Spleen (tissue), 11 donors: ENCODE measurements around the gene NUP210. TPM values are rescaled to one million over a fixed set of nuclear protein-coding genes. Genes with fewer than 3 reads are reported as not detected.

ENCODE experiments used
- DNase-seq: peaks from one replicate; pipeline ENCODE4 v3.0.0-alpha.2; 2020
- H3K27ac ChIP-seq, 8 donors: fragments of 200-600 bp; sonication (generic) in 7 of 8; 1 replicate in 4 of 8; 2 replicates in 4 of 8; pipeline versions ENCODE4 v1.5.0 to v1.8.0; 2016 to 2021; ENCODE audit warnings: inconsistent platforms in 4 of 8, mild to moderate bottlenecking in 4 of 8, moderate library complexity in 1 of 8
- H3K27me3 ChIP-seq, 7 donors: fragments of 200-600 bp; sonication (generic) in 6 of 7; replicated peaks in 1 of 7; 1 replicate in 4 of 7; 2 replicates in 3 of 7; pipeline versions ENCODE4 v1.5.0 to v1.8.0; 2016 to 2021; ENCODE audit warnings: inconsistent platforms in 3 of 7, mild to moderate bottlenecking in 1 of 7
- H3K36me3 ChIP-seq, 6 donors: fragments of 200-600 bp; sonication (generic) in 5 of 6; 1 replicate in 4 of 6; 2 replicates in 2 of 6; pipeline versions ENCODE4 v1.5.0 to v1.8.0; 2016 to 2021; ENCODE audit warnings: inconsistent platforms in 2 of 6
- H3K4me1 ChIP-seq, 6 donors: fragments of 200-600 bp; sonication (generic) in 5 of 6; 1 replicate in 3 of 6; 2 replicates in 3 of 6; pipeline versions ENCODE4 v1.5.0 to v1.8.0; 2016 to 2021; ENCODE audit warnings: inconsistent platforms in 3 of 6
- H3K4me3 ChIP-seq, 8 donors: fragments of 200-600 bp; sonication (generic) in 7 of 8; 1 replicate in 4 of 8; 2 replicates in 4 of 8; pipeline versions ENCODE4 v1.5.0 to v1.8.0; 2016 to 2021; ENCODE audit warnings: inconsistent platforms in 4 of 8, mild to moderate bottlenecking in 4 of 8, moderate library complexity in 2 of 8
- H3K9me3 ChIP-seq, 8 donors: fragments of 200-600 bp; sonication (generic) in 7 of 8; 1 replicate in 4 of 8; 2 replicates in 4 of 8; pipeline versions ENCODE4 v1.5.0 to v1.8.0; 2016 to 2021; ENCODE audit warnings: inconsistent platforms in 4 of 8
- POLR2A ChIP-seq, 3 donors: fragments of 450-650 bp; IDR thresholded peaks; one replicate each; pipeline ENCODE4 v1.5.1; 2017; ENCODE audit warnings: antibody characterized with exemption in 3 of 3, mild to moderate bottlenecking in 1 of 3
- POLR2AphosphoS5 ChIP-seq, 3 donors: sonication (generic); formaldehyde crosslinking; IDR thresholded peaks; one replicate each; pipeline ENCODE4 v1.5.1; 2017; ENCODE audit warnings: antibody characterized with exemption in 3 of 3
- WGBS, 5 donors: extraction: QIAGEN DNeasy Blood & Tissue Kit in 3 of 5; methylation state at CpG; one replicate each; pipeline versions ENCODE4 v1.1.5 to v1.1.7; 2013 to 2018; 5-methylcytosine and 5-hydroxymethylcytosine counted together
- intact Hi-C: fragments of 100-400 bp; cut with DNase I; formaldehyde crosslinking; loops from one replicate; pipeline ENCODE4 v1.15.0; 2023; ENCODE audit warnings: low total_unique reads
- polyA plus RNA-seq, 3 donors: library from polyadenylated mRNA; stranded (reverse); fragments of 200-250 nt; gene quantifications; one replicate each; pipeline ENCODE4 v1.2.1, GENCODE V29; 2013
- total RNA-seq, 7 donors: library from RNA; depleted of rRNA in 3 of 7; stranded (reverse); fragments of >200 nt in 3 of 7; fragmentation: NEBNext Ultra II Directional in 4 of 7; extraction: Animal tissue kit (Norgen Biotek cat#: 25700) in 4 of 7; gene quantifications; one replicate each; pipeline versions ENCODE4 v1.1.0 to v1.2.1, GENCODE V29; 2016 to 2021
- TF ChIP-seq, protein P1 (sequence below), 11 experiments: fragments of 200-600 bp in 7 of 11; fragments of 450-650 bp in 4 of 11; sonication (generic) in 4 of 11; IDR thresholded peaks in 8 of 11; conservative IDR thresholded peaks in 3 of 11; 1 replicate in 7 of 11; 2 replicates in 4 of 11; pipeline versions ENCODE4 v1.4.0 to v1.8.0; 2016 to 2021; ENCODE audit warnings: antibody characterized with exemption in 11 of 11, inconsistent platforms in 4 of 11, mild to moderate bottlenecking in 1 of 11
- donor health status: healthy with polysubstance abuse.
- donor health status: DM: no; HTN: no; CAD: no; lungs with moderate emphysema.
- donor health status: DM: no; HTN: no; CAD: no.
- donor health status: Bipolar disorder and iron deficiency.
- donor health status: healthy.
- donor health status: DM: no; HTN: no; CAD: no.
- donor health status: DM: yes; HTN: yes; CAD: no.

The NUP210 gene
- total and polyA plus RNA-seq, 10 donors, result 20.1 to 76.8 (median 58.2) TPM

DNA sequence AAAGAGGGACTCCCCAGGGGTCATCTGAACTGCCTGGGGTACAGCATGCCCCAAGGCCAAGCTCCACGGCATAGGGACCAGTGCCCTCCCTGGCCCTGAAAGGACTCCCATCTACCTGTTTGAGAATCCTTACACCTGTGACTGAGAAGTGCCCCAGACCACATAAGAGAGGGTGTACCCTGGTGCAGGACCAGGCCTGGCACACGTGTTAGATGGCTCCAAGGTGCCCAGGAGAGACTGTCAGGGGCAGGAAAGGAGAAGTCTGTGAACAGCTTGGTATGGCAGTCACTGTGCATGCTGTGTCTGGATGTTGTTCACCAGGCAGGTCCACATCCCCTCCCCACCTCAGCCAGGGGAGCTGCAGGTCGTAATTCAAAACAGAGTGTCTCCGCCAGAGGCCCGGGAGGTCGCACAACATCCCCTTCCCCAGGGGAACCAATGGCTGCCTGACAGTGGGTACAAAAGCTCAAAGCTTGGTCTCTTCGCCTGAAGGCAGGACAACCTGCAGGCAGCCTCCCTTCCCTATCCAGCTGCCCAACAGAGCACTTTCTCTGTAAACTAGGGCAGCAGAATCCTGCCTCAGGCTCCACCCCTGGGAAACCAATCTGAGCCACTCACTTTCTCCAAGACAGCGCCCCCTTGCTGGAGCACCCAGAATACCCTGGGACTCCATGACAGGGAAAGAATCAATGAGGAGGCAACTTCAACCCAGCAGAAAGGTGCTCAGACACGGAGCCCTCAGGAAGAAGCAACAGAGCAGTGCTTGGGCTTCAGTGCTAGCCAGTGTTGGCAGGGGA is 3.9 kb downstream of the NUP210 start:
- Histone ChIP-seq H3K36me3 (no peaks in the 10 kb centered on the region), H3K4me1 (peaks cover 37 to 90% (median 77%) of the 10 kb centered on the region in 6 donors), H3K9me3 (no peaks in the 10 kb centered on the region), H3K27ac (peak overlapping the region; percentile 80 to 98 (median 92)), H3K4me3 (peak overlapping the region in 1 of 8 donors; percentile 60), H3K27me3 (peaks cover 0 to 14% (median 0%) of the 10 kb centered on the region in 7 donors)
- WGBS, 5 donors, result 41 to 63% (median 55%) methylated on average over 8 to 9 of the region's 9 CpGs
- intact Hi-C loops, result no loop called here
- no peak for DNase-seq
- no peak for TF ChIP-seq POLR2A (IDR thresholded peaks at IDR 0.05)
- TF ChIP-seq POLR2AphosphoS5 (IDR thresholded peaks at IDR 0.05), result no peak
- TF ChIP-seq, protein P1, sequence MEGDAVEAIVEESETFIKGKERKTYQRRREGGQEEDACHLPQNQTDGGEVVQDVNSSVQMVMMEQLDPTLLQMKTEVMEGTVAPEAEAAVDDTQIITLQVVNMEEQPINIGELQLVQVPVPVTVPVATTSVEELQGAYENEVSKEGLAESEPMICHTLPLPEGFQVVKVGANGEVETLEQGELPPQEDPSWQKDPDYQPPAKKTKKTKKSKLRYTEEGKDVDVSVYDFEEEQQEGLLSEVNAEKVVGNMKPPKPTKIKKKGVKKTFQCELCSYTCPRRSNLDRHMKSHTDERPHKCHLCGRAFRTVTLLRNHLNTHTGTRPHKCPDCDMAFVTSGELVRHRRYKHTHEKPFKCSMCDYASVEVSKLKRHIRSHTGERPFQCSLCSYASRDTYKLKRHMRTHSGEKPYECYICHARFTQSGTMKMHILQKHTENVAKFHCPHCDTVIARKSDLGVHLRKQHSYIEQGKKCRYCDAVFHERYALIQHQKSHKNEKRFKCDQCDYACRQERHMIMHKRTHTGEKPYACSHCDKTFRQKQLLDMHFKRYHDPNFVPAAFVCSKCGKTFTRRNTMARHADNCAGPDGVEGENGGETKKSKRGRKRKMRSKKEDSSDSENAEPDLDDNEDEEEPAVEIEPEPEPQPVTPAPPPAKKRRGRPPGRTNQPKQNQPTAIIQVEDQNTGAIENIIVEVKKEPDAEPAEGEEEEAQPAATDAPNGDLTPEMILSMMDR (IDR thresholded peaks at IDR 0.05 in 8 of 11, conservative IDR thresholded peaks at IDR 0.05 in 3 of 11), result peak in 2 of 11 experiments; percentile 33 to 35

DNA sequence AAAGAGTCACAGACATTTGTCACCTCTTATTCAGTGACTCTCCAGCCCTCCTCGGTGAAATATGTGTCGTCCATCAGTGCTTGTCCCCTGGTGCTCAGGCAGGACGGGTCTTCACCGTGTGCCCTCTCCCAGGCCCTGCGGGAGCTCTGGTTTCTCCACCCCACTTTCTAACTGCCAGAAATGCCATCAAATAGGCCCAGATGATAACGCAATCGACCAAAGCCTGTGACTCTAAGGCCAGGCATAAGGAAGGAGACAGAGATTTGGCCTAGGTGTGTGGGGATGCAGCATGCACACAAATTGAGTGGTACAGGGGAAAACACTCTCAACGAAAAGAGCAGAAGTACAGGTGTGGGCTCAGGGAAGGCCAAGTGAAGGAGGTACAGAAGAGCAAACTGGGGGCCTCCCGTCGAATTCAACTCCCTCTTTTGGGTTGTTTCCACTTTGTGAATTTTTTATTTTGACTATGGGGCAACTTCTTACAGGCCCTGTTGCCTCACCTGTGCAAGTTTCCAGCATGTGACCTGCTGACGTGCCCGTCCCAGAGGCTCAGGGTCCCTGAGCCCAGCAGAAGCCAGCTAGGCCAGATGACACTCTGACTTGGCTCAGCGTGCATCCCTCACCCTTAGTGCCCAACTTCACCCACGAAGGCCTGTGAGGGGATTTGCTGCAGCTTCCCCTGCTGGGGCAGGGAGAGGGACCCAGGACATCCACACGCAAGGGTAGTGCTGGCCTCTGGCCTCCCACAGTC is 4.7 kb downstream of the NUP210 start:
- Histone ChIP-seq H3K4me3 (peak overlapping the region in 1 of 8 donors; percentile 60), H3K9me3 (no peaks in the 10 kb centered on the region), H3K36me3 (no peaks in the 10 kb centered on the region), H3K27me3 (peaks cover 0 to 10% (median 0%) of the 10 kb centered on the region in 7 donors), H3K27ac (peak overlapping the region; percentile 80 to 98 (median 92)), H3K4me1 (peaks cover 36 to 88% (median 69%) of the 10 kb centered on the region in 6 donors)
- intact Hi-C loops, result no loop called here
- TF ChIP-seq, protein P1 (IDR thresholded peaks at IDR 0.05 in 8 of 11, conservative IDR thresholded peaks at IDR 0.05 in 3 of 11), result no peak
- TF ChIP-seq POLR2A (IDR thresholded peaks at IDR 0.05) (no peak), POLR2AphosphoS5 (IDR thresholded peaks at IDR 0.05) (no peak)
- DNase-seq, result no peak
- WGBS, 5 donors, result 41 to 75% (median 64%) methylated on average over 13 to 15 of the region's 15 CpGs

- Histone ChIP-seq H3K27me3 (peaks cover 0 to 2% (median 0%) of the 10 kb centered on the region in 7 donors), H3K4me1 (peaks cover 34 to 81% (median 64%) of the 10 kb centered on the region in 6 donors), H3K4me3 (peak overlapping the region in 5 of 8 donors; percentile 5 to 60 (median 17)), H3K36me3 (peaks cover 0 to 4% (median 0%) of the 10 kb centered on the region in 6 donors), H3K9me3 (peaks cover 0 to 3% (median 0%) of the 10 kb centered on the region in 8 donors), H3K27ac (peak overlapping the region; percentile 80 to 98 (median 92))
- peak; percentile 96 for DNase-seq
- intact Hi-C loops, result no loop called here
- TF ChIP-seq POLR2AphosphoS5 (IDR thresholded peaks at IDR 0.05) (peak; percentile 85 to 87 (median 85)), POLR2A (IDR thresholded peaks at IDR 0.05) (no peak)
- TF ChIP-seq, protein P1 (IDR thresholded peaks at IDR 0.05 in 8 of 11, conservative IDR thresholded peaks at IDR 0.05 in 3 of 11), result peak in 9 of 11 experiments; percentile 8 to 50 (median 37)
- 15 to 40% (median 23%) methylated on average over 13 to 14 of the region's 14 CpGs for WGBS, 5 donors
Measured at GRCh38 chr3:13414040-13414729, 5.9 kb downstream of the NUP210 start.
